Parathyroid adenoma (tissue), 2 donors: ENCODE data around the gene FGF7.

ENCODE experiments used
- H2AFZ ChIP-seq: fragments of 300-600 bp; sonication (generic); one replicate; pipeline ENCODE4 v1.7.0; 2017; ENCODE audit warnings: antibody characterized with exemption, mild to moderate bottlenecking
- H3K27ac ChIP-seq: fragments of 300-600 bp; sonication (generic); one replicate; pipeline ENCODE4 v1.7.0; 2017
- H3K27me3 ChIP-seq: fragments of 300-600 bp; sonication (generic); one replicate; pipeline ENCODE4 v1.7.0; 2017; ENCODE audit warnings: low read length; ENCODE audit not compliant: control insufficient read depth, insufficient read depth
- H3K36me3 ChIP-seq: fragments of 300-600 bp; sonication (generic); one replicate; pipeline ENCODE4 v1.7.0; 2017; ENCODE audit warnings: low read length; ENCODE audit not compliant: control insufficient read depth, insufficient read depth
- H3K4me1 ChIP-seq: fragments of 300-600 bp; sonication (generic); one replicate; pipeline ENCODE4 v1.7.0; 2017; ENCODE audit warnings: control low read depth
- H3K4me2 ChIP-seq: fragments of 300-600 bp; sonication (generic); one replicate; pipeline ENCODE4 v1.7.0; 2017; ENCODE audit warnings: low read length
- H3K4me3 ChIP-seq: fragments of 300-600 bp; sonication (generic); one replicate; pipeline ENCODE4 v1.7.0; 2017; ENCODE audit warnings: low read depth, low read length
- H3K79me2 ChIP-seq: fragments of 300-600 bp; sonication (generic); one replicate; pipeline ENCODE4 v1.7.0; 2017; ENCODE audit warnings: control low read depth
- H3K9ac ChIP-seq: fragments of 300-600 bp; sonication (generic); one replicate; pipeline ENCODE4 v1.7.0; 2017; ENCODE audit warnings: mild to moderate bottlenecking
- H3K9me3 ChIP-seq: fragments of 300-600 bp; sonication (generic); one replicate; pipeline ENCODE4 v1.7.0; 2017; ENCODE audit warnings: low read length; ENCODE audit not compliant: control insufficient read depth
- TF ChIP-seq, protein P1 (sequence below): fragments of 300-600 bp; sonication (generic); IDR thresholded peaks from one replicate; pipeline ENCODE4 v1.7.0; 2017; ENCODE audit warnings: antibody characterized with exemption, mild to moderate bottlenecking
- donor health status: primary hyperparathyroidism.

The FGF7 gene

DNA sequence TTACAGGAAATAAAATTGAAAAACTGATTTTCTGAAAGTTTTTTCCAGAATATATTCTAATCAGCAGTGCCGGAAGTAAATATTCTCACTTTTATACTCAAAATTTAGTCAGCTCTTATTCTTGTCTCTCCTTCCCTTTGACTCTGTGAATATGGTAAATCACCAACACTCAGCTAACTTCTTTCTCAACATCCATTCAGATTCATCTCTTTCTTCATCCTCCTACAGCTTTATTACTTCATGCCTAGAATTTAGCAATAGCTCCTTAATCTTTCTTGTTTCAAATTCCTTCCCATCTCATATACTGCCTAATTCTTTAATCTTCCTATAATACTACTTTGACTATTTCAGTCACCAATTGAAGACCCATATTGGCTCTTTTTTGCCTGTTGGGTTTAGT, 67.9 kb downstream of the FGF7 start:
- TF ChIP-seq, protein P1, sequence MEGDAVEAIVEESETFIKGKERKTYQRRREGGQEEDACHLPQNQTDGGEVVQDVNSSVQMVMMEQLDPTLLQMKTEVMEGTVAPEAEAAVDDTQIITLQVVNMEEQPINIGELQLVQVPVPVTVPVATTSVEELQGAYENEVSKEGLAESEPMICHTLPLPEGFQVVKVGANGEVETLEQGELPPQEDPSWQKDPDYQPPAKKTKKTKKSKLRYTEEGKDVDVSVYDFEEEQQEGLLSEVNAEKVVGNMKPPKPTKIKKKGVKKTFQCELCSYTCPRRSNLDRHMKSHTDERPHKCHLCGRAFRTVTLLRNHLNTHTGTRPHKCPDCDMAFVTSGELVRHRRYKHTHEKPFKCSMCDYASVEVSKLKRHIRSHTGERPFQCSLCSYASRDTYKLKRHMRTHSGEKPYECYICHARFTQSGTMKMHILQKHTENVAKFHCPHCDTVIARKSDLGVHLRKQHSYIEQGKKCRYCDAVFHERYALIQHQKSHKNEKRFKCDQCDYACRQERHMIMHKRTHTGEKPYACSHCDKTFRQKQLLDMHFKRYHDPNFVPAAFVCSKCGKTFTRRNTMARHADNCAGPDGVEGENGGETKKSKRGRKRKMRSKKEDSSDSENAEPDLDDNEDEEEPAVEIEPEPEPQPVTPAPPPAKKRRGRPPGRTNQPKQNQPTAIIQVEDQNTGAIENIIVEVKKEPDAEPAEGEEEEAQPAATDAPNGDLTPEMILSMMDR, result no peak
- no peak overlapping the region for H3K4me2 ChIP-seq
- H3K27me3 ChIP-seq, result no peaks in the 10 kb centered on the region
- no peak overlapping the region for H2AFZ ChIP-seq
- no peak overlapping the region for H3K4me3 ChIP-seq
- H3K9ac ChIP-seq, result no peak overlapping the region
- no peaks in the 10 kb centered on the region for H3K4me1 ChIP-seq
- no peaks in the 10 kb centered on the region for H3K79me2 ChIP-seq
- no peaks in the 10 kb centered on the region for H3K9me3 ChIP-seq
- H3K36me3 ChIP-seq, result no peaks in the 10 kb centered on the region
- H3K27ac ChIP-seq, result no peak overlapping the region

DNA sequence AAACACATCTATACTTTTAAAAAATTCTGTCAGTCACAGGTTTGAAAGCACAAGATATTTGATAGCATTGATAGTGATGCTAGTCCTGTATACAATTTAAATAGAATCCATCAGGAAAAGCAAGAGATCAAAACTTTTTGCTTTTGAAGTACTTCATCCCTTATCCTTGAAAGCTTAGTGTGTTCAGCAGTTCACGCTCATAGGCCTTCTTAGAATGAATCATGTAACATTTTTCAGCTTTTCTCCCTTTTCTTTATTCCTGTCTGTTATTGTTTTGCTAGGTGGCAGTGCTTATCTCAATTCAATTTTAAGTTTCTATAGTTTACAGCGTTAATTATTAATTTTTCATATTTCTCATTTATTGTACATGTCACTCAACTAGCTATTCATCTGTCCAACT, 69.1 kb downstream of the FGF7 start:
- H3K4me1 ChIP-seq, result no peaks in the 10 kb centered on the region
- TF ChIP-seq, protein P1, result no peak

DNA sequence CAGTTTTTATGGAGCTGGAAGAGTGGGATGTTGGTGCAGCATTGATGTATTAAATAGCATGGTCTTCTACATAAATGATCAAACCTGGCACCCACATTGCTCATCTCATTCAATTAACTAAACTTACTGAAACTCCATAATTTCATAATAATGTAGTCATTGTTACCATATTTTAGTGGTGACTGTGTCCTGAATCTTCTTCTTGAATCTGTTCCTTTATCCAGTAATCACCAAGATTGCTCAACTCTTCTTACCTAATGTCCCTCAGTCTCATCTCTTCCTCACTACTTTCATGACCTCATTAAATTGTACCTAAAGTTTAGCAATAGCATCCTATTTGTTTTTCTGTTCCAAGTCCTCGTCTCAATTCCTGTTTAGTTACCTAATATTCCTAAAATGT, 69.8 kb downstream of the FGF7 start:
- Histone ChIP-seq H3K9me3 (no peaks in the 10 kb centered on the region), H3K27me3 (no peaks in the 10 kb centered on the region), H3K9ac (no peak overlapping the region), H3K79me2 (no peaks in the 10 kb centered on the region), H3K4me2 (no peak overlapping the region), H3K4me1 (no peaks in the 10 kb centered on the region), H3K36me3 (no peaks in the 10 kb centered on the region), H3K4me3 (no peak overlapping the region), H2AFZ (no peak overlapping the region), H3K27ac (no peak overlapping the region)
- TF ChIP-seq, protein P1, result no peak

More for the DNA sequence above, 69.1 kb downstream of the FGF7 start:
- H3K9ac ChIP-seq, result no peak overlapping the region
- no peak overlapping the region for H3K27ac ChIP-seq
- H3K9me3 ChIP-seq, result no peaks in the 10 kb centered on the region
- H3K4me3 ChIP-seq, result no peak overlapping the region
- H2AFZ ChIP-seq, result no peak overlapping the region
- no peaks in the 10 kb centered on the region for H3K79me2 ChIP-seq
- no peaks in the 10 kb centered on the region for H3K27me3 ChIP-seq
- H3K36me3 ChIP-seq, result no peaks in the 10 kb centered on the region
- no peak overlapping the region for H3K4me2 ChIP-seq

DNA sequence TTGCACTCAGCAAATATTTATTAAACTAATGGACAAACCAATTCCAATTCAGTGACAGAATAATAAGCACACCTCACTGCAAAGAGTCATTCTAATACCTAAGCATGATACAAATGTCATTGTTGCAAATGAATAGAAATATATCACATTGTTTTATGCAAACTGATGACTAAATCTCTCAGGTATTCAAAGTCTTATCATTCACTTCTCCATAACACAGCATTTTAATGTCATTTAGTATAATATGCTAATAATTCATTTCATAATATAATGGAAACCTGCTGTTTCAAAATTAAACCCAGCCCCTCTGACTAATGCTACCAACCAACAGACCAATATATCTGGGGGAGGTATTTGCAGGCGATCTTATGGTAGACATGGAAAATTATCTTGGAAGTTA, 71.8 kb downstream of the FGF7 start:
- Histone ChIP-seq H3K27me3 (no peaks in the 10 kb centered on the region), H3K4me1 (no peaks in the 10 kb centered on the region), H3K4me3 (no peak overlapping the region), H3K4me2 (no peak overlapping the region), H3K9ac (no peak overlapping the region), H2AFZ (no peak overlapping the region), H3K27ac (no peak overlapping the region), H3K79me2 (no peaks in the 10 kb centered on the region), H3K9me3 (no peaks in the 10 kb centered on the region), H3K36me3 (no peaks in the 10 kb centered on the region)
- TF ChIP-seq, protein P1, result no peak

DNA sequence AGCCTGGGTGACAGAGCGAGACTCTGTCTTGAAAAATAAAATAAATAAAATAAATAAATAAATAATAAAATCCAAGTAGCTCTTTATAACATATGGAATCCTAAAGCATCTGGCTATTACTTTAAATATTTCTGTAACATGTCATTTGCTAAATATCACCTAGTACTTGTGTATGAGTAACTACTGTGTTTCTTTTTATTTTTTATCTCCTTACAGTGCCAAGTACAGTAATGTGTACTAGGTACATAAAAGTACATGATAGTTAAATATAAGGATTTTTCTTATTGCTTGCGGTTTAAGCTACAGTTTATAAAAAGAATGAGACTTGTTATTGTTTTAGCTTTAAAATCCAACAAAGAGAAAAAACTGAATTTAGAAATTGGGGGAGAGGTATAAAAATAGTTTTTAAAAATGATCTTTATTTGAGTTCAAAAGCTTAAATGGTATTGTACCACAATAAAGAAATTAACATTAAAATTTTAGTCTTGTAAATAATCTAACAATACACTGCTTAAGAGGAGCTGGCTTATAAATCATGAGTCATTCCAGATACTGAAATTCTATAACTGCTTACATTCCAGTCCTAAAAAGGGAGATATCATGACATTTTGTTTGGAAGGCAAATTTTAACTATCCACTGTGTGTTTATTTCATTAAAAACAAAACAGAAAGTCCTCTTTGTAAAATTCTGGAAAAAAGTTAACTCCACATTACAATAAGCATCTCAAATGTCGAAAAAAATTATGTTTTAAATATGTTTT, 73.1 kb downstream of the FGF7 start:
- H3K4me1 ChIP-seq, result no peaks in the 10 kb centered on the region
- no peak overlapping the region for H3K27ac ChIP-seq
- no peak overlapping the region for H3K4me3 ChIP-seq
- no peak overlapping the region for H2AFZ ChIP-seq
- TF ChIP-seq, protein P1, result no peak
- H3K79me2 ChIP-seq, result no peaks in the 10 kb centered on the region
- H3K9ac ChIP-seq, result no peak overlapping the region
- no peaks in the 10 kb centered on the region for H3K36me3 ChIP-seq
- H3K9me3 ChIP-seq, result no peaks in the 10 kb centered on the region
- no peaks in the 10 kb centered on the region for H3K27me3 ChIP-seq
- H3K4me2 ChIP-seq, result no peak overlapping the region
